NB4 (cell line): ENCODE data around the gene EMD.
A peak's percentile ranks its signal among the peaks of the same experiment; 100 is the strongest.

Experiments used
- POLR2A ChIP-seq: IDR thresholded peaks from 2 replicates; pipeline ENCODE4 v1.6.1; 2011; ENCODE audit warnings: mild to moderate bottlenecking; ENCODE audit not compliant: insufficient read length; ENCODE audit errors: extremely low read depth
- TF ChIP-seq, protein P1 (sequence below): IDR thresholded peaks from one replicate; pipeline ENCODE4 v1.5.1; 2012; ENCODE audit warnings: low read depth, low read length

DNA sequence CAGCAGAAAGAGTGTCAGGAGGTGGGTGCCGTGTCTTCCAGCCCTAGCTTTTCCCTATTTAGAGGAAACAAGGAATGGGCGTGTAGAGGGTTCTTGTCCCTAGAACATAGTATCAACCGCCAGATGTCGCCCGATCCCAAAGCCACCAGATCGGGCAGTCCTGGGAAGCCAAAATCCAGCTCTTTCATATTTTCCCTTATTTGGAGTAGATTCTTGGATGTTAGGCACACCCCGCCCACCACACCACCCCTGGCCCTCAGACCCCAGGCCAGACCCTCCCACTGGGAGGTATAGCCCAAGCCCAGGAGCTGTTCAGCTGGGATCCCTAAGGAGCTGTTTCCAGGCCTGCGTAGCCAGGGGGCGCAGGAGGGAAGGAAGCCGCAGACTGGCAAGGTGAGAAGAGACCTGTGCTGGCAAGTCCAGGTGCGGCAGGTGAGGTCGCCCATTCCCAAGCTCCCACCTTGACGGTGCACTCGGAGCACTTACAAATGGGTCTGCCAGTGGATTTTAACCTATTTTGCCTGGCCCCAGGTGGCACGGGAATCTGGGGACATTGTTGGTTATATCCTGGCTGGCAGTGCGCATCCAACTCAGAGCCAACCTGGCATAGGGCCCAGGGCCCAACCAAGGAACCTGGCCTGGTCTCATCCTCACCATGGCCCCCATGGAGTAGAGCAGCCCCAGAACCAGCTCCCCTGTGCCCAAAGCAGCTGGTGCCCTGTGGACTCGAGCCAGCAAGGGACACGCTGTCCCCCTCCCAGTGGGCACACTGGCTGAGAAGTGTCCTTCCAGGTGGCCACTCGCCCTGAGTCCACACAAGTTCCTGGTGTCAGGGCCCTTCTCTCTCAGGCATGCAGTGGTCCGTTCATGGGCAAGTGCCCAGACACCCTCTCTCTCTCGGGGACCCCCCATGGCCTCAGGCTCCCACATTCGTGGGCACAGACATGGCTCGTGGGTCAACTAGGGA lies 5.5 kb upstream of the EMD start:
- TF ChIP-seq, protein P1, sequence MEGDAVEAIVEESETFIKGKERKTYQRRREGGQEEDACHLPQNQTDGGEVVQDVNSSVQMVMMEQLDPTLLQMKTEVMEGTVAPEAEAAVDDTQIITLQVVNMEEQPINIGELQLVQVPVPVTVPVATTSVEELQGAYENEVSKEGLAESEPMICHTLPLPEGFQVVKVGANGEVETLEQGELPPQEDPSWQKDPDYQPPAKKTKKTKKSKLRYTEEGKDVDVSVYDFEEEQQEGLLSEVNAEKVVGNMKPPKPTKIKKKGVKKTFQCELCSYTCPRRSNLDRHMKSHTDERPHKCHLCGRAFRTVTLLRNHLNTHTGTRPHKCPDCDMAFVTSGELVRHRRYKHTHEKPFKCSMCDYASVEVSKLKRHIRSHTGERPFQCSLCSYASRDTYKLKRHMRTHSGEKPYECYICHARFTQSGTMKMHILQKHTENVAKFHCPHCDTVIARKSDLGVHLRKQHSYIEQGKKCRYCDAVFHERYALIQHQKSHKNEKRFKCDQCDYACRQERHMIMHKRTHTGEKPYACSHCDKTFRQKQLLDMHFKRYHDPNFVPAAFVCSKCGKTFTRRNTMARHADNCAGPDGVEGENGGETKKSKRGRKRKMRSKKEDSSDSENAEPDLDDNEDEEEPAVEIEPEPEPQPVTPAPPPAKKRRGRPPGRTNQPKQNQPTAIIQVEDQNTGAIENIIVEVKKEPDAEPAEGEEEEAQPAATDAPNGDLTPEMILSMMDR, result peak; percentile 37
- TF ChIP-seq POLR2A, result no peak
